Glutamatergic neuron (in vitro differentiated cells): ENCODE data around the gene TMEM127. TPM values are rescaled to one million over a fixed set of nuclear protein-coding genes. Genes with fewer than 3 reads are reported as not detected.
A peak's percentile ranks its signal among the peaks of the same experiment; 100 is the strongest.

Experiments
- DNase-seq: peaks from one replicate; pipeline ENCODE4 v3.0.0; 2022
- H3K27ac Mint-ChIP-seq: one replicate; pipeline ENCODE4 v1.8.0; 2020; ENCODE audit warnings: mild to moderate bottlenecking, mixed read lengths, inconsistent platforms; ENCODE audit not compliant: unreplicated experiment
- H3K27me3 Mint-ChIP-seq: one replicate; pipeline ENCODE4 v1.8.0; 2020; ENCODE audit warnings: mild to moderate bottlenecking, moderate library complexity, mixed read lengths, inconsistent platforms; ENCODE audit not compliant: unreplicated experiment
- H3K36me3 Mint-ChIP-seq: one replicate; pipeline ENCODE4 v1.8.0; 2020; ENCODE audit warnings: mild to moderate bottlenecking, mixed read lengths, inconsistent platforms; ENCODE audit not compliant: unreplicated experiment
- H3K4me1 Mint-ChIP-seq: one replicate; pipeline ENCODE4 v1.8.0; 2020; ENCODE audit warnings: mild to moderate bottlenecking, low read depth, mixed read lengths, inconsistent platforms; ENCODE audit not compliant: unreplicated experiment
- H3K4me3 Mint-ChIP-seq: one replicate; pipeline ENCODE4 v1.8.0; 2020; ENCODE audit warnings: mild to moderate bottlenecking, mixed read lengths, inconsistent platforms; ENCODE audit not compliant: unreplicated experiment
- H3K9me3 Mint-ChIP-seq: one replicate; pipeline ENCODE4 v1.8.0; 2020; ENCODE audit warnings: mild to moderate bottlenecking, moderate library complexity, mixed read lengths, inconsistent platforms; ENCODE audit not compliant: unreplicated experiment
- CTCF ChIP-seq: fragments of 200-600 bp; sonication (generic); IDR thresholded peaks from one replicate; pipeline ENCODE4 v1.5.0; 2021; ENCODE audit not compliant: partially characterized antibody, unreplicated experiment
- long read RNA-seq: library from polyadenylated mRNA; unstranded; transcript quantifications from one replicate; pipeline ENCODE4 v2.0.0, GENCODE V29; 2020; ENCODE audit not compliant: unreplicated experiment
- total RNA-seq: library from RNA; stranded (reverse); fragmentation: NEBNext Ultra II Directional; extraction: Animal tissue kit (Norgen Biotek cat#: 25700); gene quantifications from one replicate; pipeline ENCODE4 v1.2.1, GENCODE V29; 2021; ENCODE audit not compliant: unreplicated experiment

Gene TMEM127
- total RNA-seq, result 32.5 TPM
- long read RNA-seq, full-length matches to known transcripts, result 3 of 12 reads
- long read RNA-seq, partial matches to known transcripts, result 1 of 12 reads
- long read RNA-seq, other reads (novel, unspliced or antisense), result 8 of 12 reads

- DNase-seq, result peak; percentile 99
- peak within 1 kb of the TSS; percentile 94 for H3K27ac Mint-ChIP-seq
- peak within 1 kb of the TSS; percentile 99 for H3K4me3 Mint-ChIP-seq
- no peak for TF ChIP-seq CTCF
- H3K4me1 Mint-ChIP-seq, result peaks cover 13% of the 10 kb centered on the region
- peaks cover 4% of the 10 kb centered on the region for H3K9me3 Mint-ChIP-seq
- H3K36me3 Mint-ChIP-seq, result no peaks in the 10 kb centered on the region
- H3K27me3 Mint-ChIP-seq, result no peaks in the 10 kb centered on the region
Observed at GRCh38 chr2:96265840-96266679, at the start of gene TMEM127, which contains the start of gene CIAO1. Gene TMEM127 (minus strand): TSS chr2:96265997. CDS start chr2:96265381, 616 bp downstream. Gene CIAO1 (plus strand): TSS chr2:96266225. CDS start chr2:96266351, 126 bp downstream.

- no peak for TF ChIP-seq CTCF
- Mint-ChIP-seq H3K27me3 (no peaks in the 10 kb centered on the region), H3K4me1 (peaks cover 2% of the 10 kb centered on the region), H3K36me3 (no peaks in the 10 kb centered on the region), H3K9me3 (peaks cover 2% of the 10 kb centered on the region), H3K4me3 (peak overlapping the region; percentile 30), H3K27ac (no peak overlapping the region)
- DNase-seq, result no peak
Observed at GRCh38 chr2:96315005-96315399, 49.2 kb upstream of the TMEM127 start.

GRCh38 chr2:96308248-96308647 is 42.5 kb upstream of the TMEM127 start:
- Mint-ChIP-seq H3K27ac (no peak overlapping the region), H3K36me3 (no peaks in the 10 kb centered on the region), H3K4me3 (no peak overlapping the region), H3K4me1 (peaks cover 10% of the 10 kb centered on the region), H3K27me3 (no peaks in the 10 kb centered on the region), H3K9me3 (peaks cover 6% of the 10 kb centered on the region)
- TF ChIP-seq CTCF, result no peak
- no peak for DNase-seq

GRCh38 chr2:96306370-96306769 is 40.6 kb upstream of the TMEM127 start:
- peak overlapping the region; percentile 93 for H3K27ac Mint-ChIP-seq
- peak overlapping the region; percentile 99 for H3K4me3 Mint-ChIP-seq
- no peak for TF ChIP-seq CTCF
- DNase-seq, result no peak
- H3K36me3 Mint-ChIP-seq, result no peaks in the 10 kb centered on the region
- H3K27me3 Mint-ChIP-seq, result no peaks in the 10 kb centered on the region
- peaks cover 6% of the 10 kb centered on the region for H3K9me3 Mint-ChIP-seq
- peaks cover 10% of the 10 kb centered on the region for H3K4me1 Mint-ChIP-seq

GRCh38 chr2:96305979-96306308 is 40.1 kb upstream of the TMEM127 start:
- Mint-ChIP-seq H3K4me1 (peaks cover 10% of the 10 kb centered on the region), H3K27me3 (no peaks in the 10 kb centered on the region), H3K36me3 (no peaks in the 10 kb centered on the region), H3K27ac (peak overlapping the region; percentile 93), H3K4me3 (peak overlapping the region; percentile 99), H3K9me3 (peaks cover 6% of the 10 kb centered on the region)
- no peak for DNase-seq
- TF ChIP-seq CTCF, result no peak
